A673 (cell line): ENCODE data around the gene ARL6.

Source experiments
- CTCF ChIP-seq: fragments of 300-800, 200-600 bp; sonication (generic); conservative IDR thresholded peaks from 2 replicates; pipeline ENCODE4 v1.5.1; 2017; ENCODE audit warnings: low read depth, mild to moderate bottlenecking, antibody characterized with exemption, low read length, moderate library complexity, mixed read lengths
- EZH2 ChIP-seq: fragments of 200-600 bp; sonication (generic); IDR thresholded peaks from 2 replicates; pipeline ENCODE4 v1.6.1; 2017; ENCODE audit warnings: borderline replicate concordance, low read depth, mild to moderate bottlenecking, mixed read lengths, antibody characterized with exemption, low read length; ENCODE audit not compliant: poor library complexity, severe bottlenecking

DNA sequence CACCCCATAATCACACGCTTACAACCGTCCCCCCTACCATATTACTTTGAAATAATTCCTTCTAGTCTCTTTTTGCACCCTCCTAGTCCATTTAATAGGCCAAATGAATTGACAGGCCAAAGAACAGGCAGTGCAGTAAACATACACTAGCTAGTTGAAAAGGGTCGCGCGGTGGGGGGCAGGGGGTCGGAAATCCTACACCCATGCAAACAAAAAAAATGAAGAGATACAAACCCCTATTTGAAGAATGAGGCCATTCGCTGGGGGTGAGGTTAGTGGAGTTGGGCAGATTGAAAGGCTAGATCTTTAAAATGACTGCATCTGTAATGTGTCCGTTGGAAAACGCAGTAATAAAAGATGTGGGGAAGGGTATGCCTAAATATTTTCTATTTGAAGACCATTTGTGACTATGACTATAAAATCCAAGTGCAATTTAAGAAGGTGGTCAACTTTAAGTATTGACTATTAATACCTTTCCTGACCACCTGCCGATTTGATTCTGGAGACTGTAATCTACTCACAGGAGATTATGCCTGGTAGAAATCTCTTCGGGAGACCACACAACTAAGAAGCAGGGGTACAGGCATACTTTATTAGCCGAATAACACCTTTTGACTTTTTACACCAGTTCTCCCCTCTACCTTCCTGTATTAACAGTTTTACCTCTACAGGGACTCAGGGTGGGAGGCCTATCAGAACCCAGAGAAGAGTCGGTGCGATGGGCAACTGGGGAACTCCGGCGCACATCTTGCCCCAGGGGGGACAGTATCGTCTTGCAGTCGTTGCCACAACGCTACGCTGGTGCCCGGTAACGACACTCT lies 762 bp upstream of the ARL6 start:
- TF ChIP-seq EZH2 (no peak), CTCF (no peak)
